ENCODE measurements around the gene CD3D. TPM values are rescaled to one million over a fixed set of nuclear protein-coding genes. Genes with fewer than 3 reads are reported as not detected.

Gene CD3D
- total RNA-seq, 1 donor from 2014 or later, result not detected

- H3K9me3 ChIP-seq (ENCODE audit: control insufficient read depth in 3 of 3, low read length in 3 of 3), result no peaks in the 10 kb centered on the region
- H3K27me3 ChIP-seq (ENCODE audit: control insufficient read depth in 3 of 3, insufficient read depth in 3 of 3, low read length in 3 of 3), result peaks cover 0 to 27% (median 13%) of the 10 kb centered on the region in 3 donors
- H3K36me3 ChIP-seq (ENCODE audit: control insufficient read depth in 3 of 3, insufficient read depth in 3 of 3, low read length in 3 of 3), result no peaks in the 10 kb centered on the region
- H3K4me1 ChIP-seq (ENCODE audit: control insufficient read depth in 3 of 3, insufficient read depth in 3 of 3, low read length in 3 of 3), result no peaks in the 10 kb centered on the region
- H3K4me3 ChIP-seq (ENCODE audit: low read length in 3 of 3), result no peak overlapping the region
- no peak overlapping the region for H3K9ac ChIP-seq (ENCODE audit: low read depth in 1 of 3, low read length in 3 of 3)
- no peak overlapping the region for H3K27ac ChIP-seq (ENCODE audit: low read depth, low read length)
Observed at GRCh38 chr11:118341261-118341660, 1.2 kb downstream of the CD3D start.

GRCh38 chr11:118340449-118340848 lies 2.1 kb downstream of the CD3D start:
- Histone ChIP-seq H3K9me3 (ENCODE audit: control insufficient read depth in 3 of 3, low read length in 3 of 3) (no peaks in the 10 kb centered on the region), H3K36me3 (ENCODE audit: control insufficient read depth in 3 of 3, insufficient read depth in 3 of 3, low read length in 3 of 3) (no peaks in the 10 kb centered on the region), H3K4me1 (ENCODE audit: control insufficient read depth in 3 of 3, insufficient read depth in 3 of 3, low read length in 3 of 3) (no peaks in the 10 kb centered on the region), H3K9ac (ENCODE audit: low read depth in 1 of 3, low read length in 3 of 3) (no peak overlapping the region), H3K4me3 (ENCODE audit: low read length in 3 of 3) (no peak overlapping the region), H3K27ac (ENCODE audit: low read depth, low read length) (no peak overlapping the region), H3K27me3 (ENCODE audit: control insufficient read depth in 3 of 3, insufficient read depth in 3 of 3, low read length in 3 of 3) (peaks cover 0 to 27% (median 13%) of the 10 kb centered on the region in 3 donors)

GRCh38 chr11:118339281-118339961 lies 3.1 kb downstream of the CD3D start:
- H3K4me3 ChIP-seq (ENCODE audit: low read length in 3 of 3), result no peak overlapping the region
- H3K4me1 ChIP-seq (ENCODE audit: control insufficient read depth in 3 of 3, insufficient read depth in 3 of 3, low read length in 3 of 3), result no peaks in the 10 kb centered on the region
- H3K9ac ChIP-seq (ENCODE audit: low read depth in 1 of 3, low read length in 3 of 3), result no peak overlapping the region
- H3K9me3 ChIP-seq (ENCODE audit: control insufficient read depth in 3 of 3, low read length in 3 of 3), result no peaks in the 10 kb centered on the region
- H3K27ac ChIP-seq (ENCODE audit: low read depth, low read length), result no peak overlapping the region
- peaks cover 0 to 27% (median 8%) of the 10 kb centered on the region in 3 donors for H3K27me3 ChIP-seq (ENCODE audit: control insufficient read depth in 3 of 3, insufficient read depth in 3 of 3, low read length in 3 of 3)
- H3K36me3 ChIP-seq (ENCODE audit: control insufficient read depth in 3 of 3, insufficient read depth in 3 of 3, low read length in 3 of 3), result no peaks in the 10 kb centered on the region

GRCh38 chr11:118338637-118339061 lies 3.9 kb downstream of the CD3D start:
- H3K27me3 ChIP-seq (ENCODE audit: control insufficient read depth in 3 of 3, insufficient read depth in 3 of 3, low read length in 3 of 3), result peaks cover 0 to 22% (median 3%) of the 10 kb centered on the region in 3 donors
- no peaks in the 10 kb centered on the region for H3K9me3 ChIP-seq (ENCODE audit: control insufficient read depth in 3 of 3, low read length in 3 of 3)
- H3K36me3 ChIP-seq (ENCODE audit: control insufficient read depth in 3 of 3, insufficient read depth in 3 of 3, low read length in 3 of 3), result no peaks in the 10 kb centered on the region
- H3K27ac ChIP-seq (ENCODE audit: low read depth, low read length), result no peak overlapping the region
- no peak overlapping the region for H3K4me3 ChIP-seq (ENCODE audit: low read length in 3 of 3)
- no peaks in the 10 kb centered on the region for H3K4me1 ChIP-seq (ENCODE audit: control insufficient read depth in 3 of 3, insufficient read depth in 3 of 3, low read length in 3 of 3)
- no peak overlapping the region for H3K9ac ChIP-seq (ENCODE audit: low read depth in 1 of 3, low read length in 3 of 3)

- H3K36me3 ChIP-seq (ENCODE audit: control insufficient read depth in 3 of 3, insufficient read depth in 3 of 3, low read length in 3 of 3), result no peaks in the 10 kb centered on the region
- peaks cover 0 to 18% (median 0%) of the 10 kb centered on the region in 3 donors for H3K27me3 ChIP-seq (ENCODE audit: control insufficient read depth in 3 of 3, insufficient read depth in 3 of 3, low read length in 3 of 3)
- no peak overlapping the region for H3K27ac ChIP-seq (ENCODE audit: low read depth, low read length)
- H3K9me3 ChIP-seq (ENCODE audit: control insufficient read depth in 3 of 3, low read length in 3 of 3), result no peaks in the 10 kb centered on the region
- no peaks in the 10 kb centered on the region for H3K4me1 ChIP-seq (ENCODE audit: control insufficient read depth in 3 of 3, insufficient read depth in 3 of 3, low read length in 3 of 3)
- H3K9ac ChIP-seq (ENCODE audit: low read depth in 1 of 3, low read length in 3 of 3), result no peak overlapping the region
- H3K4me3 ChIP-seq (ENCODE audit: low read length in 3 of 3), result no peak overlapping the region
Observed at GRCh38 chr11:118334745-118335144, 7.8 kb downstream of the CD3D start.

GRCh38 chr11:118328745-118329144 lies 13.8 kb downstream of the CD3D start:
- no peak overlapping the region for H3K4me3 ChIP-seq (ENCODE audit: low read length in 3 of 3)
- peaks cover 0 to 2% (median 0%) of the 10 kb centered on the region in 3 donors for H3K27me3 ChIP-seq (ENCODE audit: control insufficient read depth in 3 of 3, insufficient read depth in 3 of 3, low read length in 3 of 3)
- H3K9me3 ChIP-seq (ENCODE audit: control insufficient read depth in 3 of 3, low read length in 3 of 3), result no peaks in the 10 kb centered on the region
- H3K27ac ChIP-seq (ENCODE audit: low read depth, low read length), result no peak overlapping the region
- no peaks in the 10 kb centered on the region for H3K36me3 ChIP-seq (ENCODE audit: control insufficient read depth in 3 of 3, insufficient read depth in 3 of 3, low read length in 3 of 3)
- no peaks in the 10 kb centered on the region for H3K4me1 ChIP-seq (ENCODE audit: control insufficient read depth in 3 of 3, insufficient read depth in 3 of 3, low read length in 3 of 3)
- H3K9ac ChIP-seq (ENCODE audit: low read depth in 1 of 3, low read length in 3 of 3), result no peak overlapping the region

GRCh38 chr11:118325283-118325682 lies 17.2 kb downstream of the CD3D start:
- H3K9me3 ChIP-seq (ENCODE audit: control insufficient read depth in 3 of 3, low read length in 3 of 3), result no peaks in the 10 kb centered on the region
- no peak overlapping the region for H3K9ac ChIP-seq (ENCODE audit: low read depth in 1 of 3, low read length in 3 of 3)
- peaks cover 0 to 2% (median 0%) of the 10 kb centered on the region in 3 donors for H3K27me3 ChIP-seq (ENCODE audit: control insufficient read depth in 3 of 3, insufficient read depth in 3 of 3, low read length in 3 of 3)
- no peak overlapping the region for H3K4me3 ChIP-seq (ENCODE audit: low read length in 3 of 3)
- no peaks in the 10 kb centered on the region for H3K36me3 ChIP-seq (ENCODE audit: control insufficient read depth in 3 of 3, insufficient read depth in 3 of 3, low read length in 3 of 3)
- H3K4me1 ChIP-seq (ENCODE audit: control insufficient read depth in 3 of 3, insufficient read depth in 3 of 3, low read length in 3 of 3), result no peaks in the 10 kb centered on the region
- H3K27ac ChIP-seq (ENCODE audit: low read depth, low read length), result no peak overlapping the region

- Histone ChIP-seq H3K4me1 (ENCODE audit: control insufficient read depth in 3 of 3, insufficient read depth in 3 of 3, low read length in 3 of 3) (no peaks in the 10 kb centered on the region), H3K9me3 (ENCODE audit: control insufficient read depth in 3 of 3, low read length in 3 of 3) (no peaks in the 10 kb centered on the region), H3K27ac (ENCODE audit: low read depth, low read length) (no peak overlapping the region), H3K27me3 (ENCODE audit: control insufficient read depth in 3 of 3, insufficient read depth in 3 of 3, low read length in 3 of 3) (peaks cover 0 to 2% (median 0%) of the 10 kb centered on the region in 3 donors), H3K4me3 (ENCODE audit: low read length in 3 of 3) (no peak overlapping the region), H3K9ac (ENCODE audit: low read depth in 1 of 3, low read length in 3 of 3) (no peak overlapping the region), H3K36me3 (ENCODE audit: control insufficient read depth in 3 of 3, insufficient read depth in 3 of 3, low read length in 3 of 3) (no peaks in the 10 kb centered on the region)
Observed at GRCh38 chr11:118322721-118323120, 19.8 kb downstream of the CD3D start.

- Histone ChIP-seq H3K4me3 (ENCODE audit: low read length in 3 of 3) (no peak overlapping the region), H3K4me1 (ENCODE audit: control insufficient read depth in 3 of 3, insufficient read depth in 3 of 3, low read length in 3 of 3) (peaks cover 0 to 5% (median 4%) of the 10 kb centered on the region in 3 donors), H3K9ac (ENCODE audit: low read depth in 1 of 3, low read length in 3 of 3) (no peak overlapping the region), H3K27me3 (ENCODE audit: control insufficient read depth in 3 of 3, insufficient read depth in 3 of 3, low read length in 3 of 3) (peaks cover 0 to 7% (median 4%) of the 10 kb centered on the region in 3 donors), H3K36me3 (ENCODE audit: control insufficient read depth in 3 of 3, insufficient read depth in 3 of 3, low read length in 3 of 3) (no peaks in the 10 kb centered on the region), H3K9me3 (ENCODE audit: control insufficient read depth in 3 of 3, low read length in 3 of 3) (no peaks in the 10 kb centered on the region), H3K27ac (ENCODE audit: low read depth, low read length) (no peak overlapping the region)
Observed at GRCh38 chr11:118321386-118322082, 21.0 kb downstream of the CD3D start.

- Histone ChIP-seq H3K4me3 (ENCODE audit: low read length in 3 of 3) (no peak overlapping the region), H3K9ac (ENCODE audit: low read depth in 1 of 3, low read length in 3 of 3) (no peak overlapping the region), H3K9me3 (ENCODE audit: control insufficient read depth in 3 of 3, low read length in 3 of 3) (no peaks in the 10 kb centered on the region), H3K27me3 (ENCODE audit: control insufficient read depth in 3 of 3, insufficient read depth in 3 of 3, low read length in 3 of 3) (peaks cover 2 to 10% (median 4%) of the 10 kb centered on the region in 3 donors), H3K27ac (ENCODE audit: low read depth, low read length) (no peak overlapping the region), H3K36me3 (ENCODE audit: control insufficient read depth in 3 of 3, insufficient read depth in 3 of 3, low read length in 3 of 3) (no peaks in the 10 kb centered on the region), H3K4me1 (ENCODE audit: control insufficient read depth in 3 of 3, insufficient read depth in 3 of 3, low read length in 3 of 3) (peaks cover under 1 to 5% (median 5%) of the 10 kb centered on the region in 3 donors)
Observed at GRCh38 chr11:118320515-118320914, 22.0 kb downstream of the CD3D start.
